Loucy (cell line): Measurements from ENCODE around the gene KRT4.

ENCODE experiments used
- EZH2phosphoT487 ChIP-seq: fragments of 200-600 bp; IDR thresholded peaks from 2 replicates; pipeline ENCODE4 v1.6.1; 2018; ENCODE audit warnings: antibody characterized with exemption, mild to moderate bottlenecking, moderate library complexity, borderline replicate concordance
- TF ChIP-seq, protein P1 (sequence below): fragments of 200-600 bp; sonication (generic); conservative IDR thresholded peaks from 2 replicates; pipeline ENCODE4 v1.5.1; 2014; ENCODE audit warnings: mild to moderate bottlenecking, antibody characterized with exemption, low read length

DNA sequence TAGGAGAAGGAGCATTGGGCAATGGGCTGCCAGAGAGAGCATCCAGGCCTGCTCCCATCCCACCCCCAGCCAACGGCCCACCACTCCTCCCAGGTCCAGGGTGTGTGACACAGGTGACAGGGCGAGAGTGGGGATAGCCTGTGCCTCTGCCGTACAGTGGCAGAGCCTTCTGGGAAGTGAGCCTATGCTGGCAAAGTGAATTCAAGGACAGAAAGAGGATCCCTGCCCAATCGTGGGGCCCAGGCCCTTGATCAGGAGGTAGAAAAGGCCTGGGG, 20.7 kb upstream of the KRT4 start:
- TF ChIP-seq, protein P1, sequence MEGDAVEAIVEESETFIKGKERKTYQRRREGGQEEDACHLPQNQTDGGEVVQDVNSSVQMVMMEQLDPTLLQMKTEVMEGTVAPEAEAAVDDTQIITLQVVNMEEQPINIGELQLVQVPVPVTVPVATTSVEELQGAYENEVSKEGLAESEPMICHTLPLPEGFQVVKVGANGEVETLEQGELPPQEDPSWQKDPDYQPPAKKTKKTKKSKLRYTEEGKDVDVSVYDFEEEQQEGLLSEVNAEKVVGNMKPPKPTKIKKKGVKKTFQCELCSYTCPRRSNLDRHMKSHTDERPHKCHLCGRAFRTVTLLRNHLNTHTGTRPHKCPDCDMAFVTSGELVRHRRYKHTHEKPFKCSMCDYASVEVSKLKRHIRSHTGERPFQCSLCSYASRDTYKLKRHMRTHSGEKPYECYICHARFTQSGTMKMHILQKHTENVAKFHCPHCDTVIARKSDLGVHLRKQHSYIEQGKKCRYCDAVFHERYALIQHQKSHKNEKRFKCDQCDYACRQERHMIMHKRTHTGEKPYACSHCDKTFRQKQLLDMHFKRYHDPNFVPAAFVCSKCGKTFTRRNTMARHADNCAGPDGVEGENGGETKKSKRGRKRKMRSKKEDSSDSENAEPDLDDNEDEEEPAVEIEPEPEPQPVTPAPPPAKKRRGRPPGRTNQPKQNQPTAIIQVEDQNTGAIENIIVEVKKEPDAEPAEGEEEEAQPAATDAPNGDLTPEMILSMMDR: no peak
- no peak for TF ChIP-seq EZH2phosphoT487
